Caco-2 (cell line): ENCODE measurements around the gene ADNP2. TPM values are rescaled to one million over a fixed set of nuclear protein-coding genes. Genes with fewer than 3 reads are reported as not detected.

ENCODE experiments used
- BruUV-seq: library from RNA; stranded (reverse); fragments of 400-500 nt; replicated peaks from 2 replicates; lab custom pipeline; 2021; lab: Mats Ljungman, UMichigan
- CTCF ChIA-PET: fragments of 300-600 bp; sonication (Branson Sonifier 250); formaldehyde crosslinking; loops from one replicate; lab custom pipeline; 2022; ENCODE audit warnings: antibody characterized with exemption; lab: Charles Lee
- POLR2A ChIA-PET: fragments of 300-600 bp; sonication (Branson Sonifier 250); formaldehyde crosslinking; loops from one replicate; lab custom pipeline; 2022; ENCODE audit warnings: antibody characterized with exemption; lab: Charles Lee
- DNase-seq, 2 experiments: peaks; one replicate each; pipeline versions ENCODE4 v3.0.0 to v3.0.0-alpha.2; 2020 to 2022
- H3K27me3 ChIP-seq: replicated peaks from 2 replicates; pipeline ENCODE4 v1.6.0; 2011; ENCODE audit warnings: low read length; ENCODE audit not compliant: control insufficient read depth, insufficient read depth
- H3K36me3 ChIP-seq: 2 replicates; pipeline ENCODE4 v1.5.1; 2011; ENCODE audit warnings: low read length; ENCODE audit not compliant: control insufficient read depth, insufficient read depth
- H3K4me1 ChIP-seq: fragments of 250-450 bp; sonication (Bioruptor Pico); 2 replicates; pipeline ENCODE4 v1.5.1; 2020; ENCODE audit warnings: mild to moderate bottlenecking
- H3K4me3 ChIP-seq: 2 replicates; pipeline ENCODE4 v1.5.1; 2011; ENCODE audit warnings: low read depth, mild to moderate bottlenecking, control low read depth, low read length
- H3K9me3 ChIP-seq: fragments of 250-450 bp; sonication (Bioruptor Pico); 2 replicates; pipeline ENCODE4 v1.5.1; 2020; ENCODE audit warnings: mild to moderate bottlenecking, moderate library complexity
- H3K27ac Mint-ChIP-seq: one replicate; pipeline ENCODE4 v1.8.0; 2022; ENCODE audit warnings: mixed read lengths; ENCODE audit not compliant: unreplicated experiment
- H3K27me3 Mint-ChIP-seq: one replicate; pipeline ENCODE4 v1.8.0; 2022; ENCODE audit warnings: mixed read lengths; ENCODE audit not compliant: insufficient read depth, unreplicated experiment
- H3K36me3 Mint-ChIP-seq: one replicate; pipeline ENCODE4 v1.8.0; 2022; ENCODE audit warnings: mild to moderate bottlenecking, mixed read lengths; ENCODE audit not compliant: insufficient read depth, unreplicated experiment
- H3K4me1 Mint-ChIP-seq: one replicate; pipeline ENCODE4 v1.8.0; 2022; ENCODE audit warnings: low read depth, mixed read lengths; ENCODE audit not compliant: unreplicated experiment
- H3K4me3 Mint-ChIP-seq: one replicate; pipeline ENCODE4 v1.8.0; 2022; ENCODE audit warnings: mild to moderate bottlenecking, moderate library complexity, mixed read lengths; ENCODE audit not compliant: unreplicated experiment
- H3K9me3 Mint-ChIP-seq: one replicate; pipeline ENCODE4 v1.8.0; 2022; ENCODE audit warnings: mixed read lengths; ENCODE audit not compliant: unreplicated experiment
- CTCF ChIP-seq, 2 experiments: fragments of 200-600 bp in 1 of 2; IDR thresholded peaks; 1 replicate in 1 of 2; 2 replicates in 1 of 2; pipeline versions ENCODE4 v1.5.1 to v1.8.0; 2011 to 2022; ENCODE audit warnings: antibody characterized with exemption in 1 of 2, control low read depth in 1 of 2, inconsistent platforms in 1 of 2, low read depth in 1 of 2, low read length in 1 of 2, mild to moderate bottlenecking in 1 of 2, moderate library complexity in 1 of 2; ENCODE audit not compliant: insufficient read depth in 1 of 2, severe bottlenecking in 1 of 2, unreplicated experiment in 1 of 2
- intact Hi-C: fragments of 100-400 bp; cut with micrococcal nuclease; formaldehyde crosslinking; loops from one replicate; pipeline ENCODE4 v1.10.0; 2022; ENCODE audit not compliant: unreplicated experiment
- total RNA-seq: library from RNA; stranded (reverse); gene quantifications from 2 replicates; pipeline ENCODE4 v1.2.3, GENCODE V29; 2022

Gene ADNP2
- total RNA-seq, 1 experiment from 2014 or later, result 22.1 TPM

GRCh38 chr18:80115035-80115434 lies 6.0 kb downstream of the ADNP2 start:
- peaks cover 35% of the 10 kb centered on the region for H3K36me3 Mint-ChIP-seq
- H3K4me3 Mint-ChIP-seq, result no peak overlapping the region
- Histone ChIP-seq H3K9me3 (no peaks in the 10 kb centered on the region), H3K4me3 (no peak overlapping the region), H3K36me3 (no peaks in the 10 kb centered on the region), H3K4me1 (no peaks in the 10 kb centered on the region), H3K27me3 (no peaks in the 10 kb centered on the region)
- no peaks in the 10 kb centered on the region for H3K27me3 Mint-ChIP-seq
- CTCF ChIA-PET, result no interaction called here
- peaks cover 8% of the 10 kb centered on the region for H3K4me1 Mint-ChIP-seq
- POLR2A ChIA-PET, result no interaction called here
- intact Hi-C loops, result no loop called here
- no peak for TF ChIP-seq CTCF (IDR thresholded peaks at IDR 0.05; ENCODE audit: insufficient read depth in 1 of 2, low read depth in 1 of 2, low read length in 1 of 2, severe bottlenecking in 1 of 2, unreplicated experiment in 1 of 2)
- H3K9me3 Mint-ChIP-seq, result no peaks in the 10 kb centered on the region
- no peak overlapping the region for H3K27ac Mint-ChIP-seq
- no TSS peak for BruUV-seq
- DNase-seq, result no peak

- H3K27ac Mint-ChIP-seq, result no peak overlapping the region
- H3K9me3 ChIP-seq, result no peaks in the 10 kb centered on the region
- no peaks in the 10 kb centered on the region for H3K4me1 Mint-ChIP-seq
- ChIA-PET POLR2A (no interaction called here), CTCF (no interaction called here)
- H3K4me3 Mint-ChIP-seq, result no peak overlapping the region
- no peak overlapping the region for H3K4me3 ChIP-seq
- DNase-seq, result no peak
- H3K27me3 ChIP-seq, result no peaks in the 10 kb centered on the region
- no peaks in the 10 kb centered on the region for H3K27me3 Mint-ChIP-seq
- H3K36me3 Mint-ChIP-seq, result peaks cover 29% of the 10 kb centered on the region
- no TSS peak for BruUV-seq
- TF ChIP-seq CTCF (IDR thresholded peaks at IDR 0.05; ENCODE audit: insufficient read depth in 1 of 2, low read depth in 1 of 2, low read length in 1 of 2, severe bottlenecking in 1 of 2, unreplicated experiment in 1 of 2), result no peak
- no peaks in the 10 kb centered on the region for H3K9me3 Mint-ChIP-seq
- no peaks in the 10 kb centered on the region for H3K4me1 ChIP-seq
- H3K36me3 ChIP-seq, result no peaks in the 10 kb centered on the region
- intact Hi-C loops, result no loop called here
Observed at GRCh38 chr18:80119111-80119510, 10.0 kb downstream of the ADNP2 start.

- Mint-ChIP-seq H3K27ac (no peak overlapping the region), H3K27me3 (no peaks in the 10 kb centered on the region), H3K9me3 (no peaks in the 10 kb centered on the region), H3K4me1 (no peaks in the 10 kb centered on the region), H3K36me3 (peaks cover 31% of the 10 kb centered on the region), H3K4me3 (no peak overlapping the region)
- Histone ChIP-seq H3K36me3 (no peaks in the 10 kb centered on the region), H3K9me3 (no peaks in the 10 kb centered on the region), H3K4me1 (no peaks in the 10 kb centered on the region), H3K4me3 (no peak overlapping the region), H3K27me3 (no peaks in the 10 kb centered on the region)
- TF ChIP-seq CTCF (IDR thresholded peaks at IDR 0.05; ENCODE audit: insufficient read depth in 1 of 2, low read depth in 1 of 2, low read length in 1 of 2, severe bottlenecking in 1 of 2, unreplicated experiment in 1 of 2), result no peak
- intact Hi-C loops, result no loop called here
- POLR2A ChIA-PET, result no interaction called here
- DNase-seq, result no peak
- CTCF ChIA-PET, result no interaction called here
- BruUV-seq, result no TSS peak
Observed at GRCh38 chr18:80120932-80121331, 11.9 kb downstream of the ADNP2 start.
